SIG-M5 (cell line): ENCODE measurements around the gene C1QL4.
"Not testable (repeated sequence)": the region's sequence is repeated elsewhere in the genome, so short reads cannot be mapped to it uniquely, and the experiment has no call there.

Experiments
- DNase-seq: peaks from one replicate; lab custom pipeline; 2025; lab: John Stamatoyannopoulos, UW

Gene C1QL4

DNA sequence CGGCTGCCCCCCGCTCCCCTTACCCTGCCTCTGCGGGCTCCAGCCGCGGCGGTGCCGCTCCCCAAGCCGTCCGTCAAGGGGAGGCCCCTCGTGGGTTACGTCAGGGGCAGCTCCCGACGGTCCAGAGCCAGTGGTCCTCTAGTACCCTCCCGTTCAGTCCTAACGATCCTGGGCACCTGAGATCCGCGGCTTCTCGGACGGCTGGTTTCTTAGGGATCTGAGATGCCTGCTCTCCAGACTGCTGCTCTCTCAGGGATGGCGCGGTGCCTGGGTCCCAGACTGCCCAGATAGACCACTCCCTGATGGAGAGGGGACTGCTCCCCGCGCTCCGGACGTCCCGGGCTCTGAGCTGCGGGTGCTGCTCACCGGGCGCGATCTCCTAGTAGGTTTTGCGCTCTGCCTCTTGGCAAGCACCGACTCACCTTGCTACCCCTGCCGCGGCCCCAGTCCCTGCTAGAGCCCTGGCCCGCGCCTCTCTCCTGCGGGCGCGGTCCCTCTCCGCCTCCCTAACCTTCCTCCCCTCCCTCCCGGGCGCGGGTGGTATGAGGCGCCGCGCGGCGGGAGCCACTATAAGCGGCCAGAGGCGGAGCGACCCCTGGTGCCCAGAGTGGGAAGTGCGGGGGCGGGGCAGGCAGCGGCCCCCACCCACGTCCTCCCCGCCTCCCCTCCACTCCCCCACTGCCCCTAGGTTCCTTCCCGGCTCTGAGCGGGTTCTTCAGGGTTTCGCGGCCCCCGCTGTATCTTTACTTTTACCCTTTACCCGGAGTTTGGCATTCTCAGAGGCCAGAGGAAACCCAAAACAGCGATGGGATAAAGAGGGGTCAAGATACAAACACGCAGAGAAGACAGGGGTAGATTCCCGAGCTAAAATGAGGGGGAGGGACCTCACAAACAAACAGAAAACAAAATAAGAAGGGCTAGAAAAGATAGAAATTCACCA is at the start of gene C1QL4:
C1QL4 (minus strand) TSS at position 544 of the 940 bp plus-strand sequence. CDS start 711 bp downstream, outside the sequence.
- no peak for DNase-seq

DNA sequence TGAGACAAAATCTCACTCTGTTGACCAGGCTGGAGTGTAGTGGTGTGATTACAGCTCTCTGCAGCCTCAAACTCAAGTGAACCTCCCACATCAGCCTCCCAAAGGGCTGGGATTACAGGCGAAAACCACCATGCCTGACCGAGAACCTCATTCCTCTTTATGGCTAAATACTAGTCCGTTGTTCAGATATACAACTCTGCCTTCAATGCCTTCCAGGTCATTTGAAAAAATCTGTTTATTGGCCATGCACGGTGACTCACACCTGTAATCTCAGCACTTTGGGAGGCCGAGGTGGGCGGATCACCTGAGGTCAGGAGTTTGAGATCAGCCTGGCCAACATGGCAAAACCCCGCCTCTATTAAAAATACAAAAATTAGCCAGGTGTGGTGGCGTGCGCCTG is 43.2 kb upstream of the C1QL4 start:
- DNase-seq = not testable (repeated sequence)

DNA sequence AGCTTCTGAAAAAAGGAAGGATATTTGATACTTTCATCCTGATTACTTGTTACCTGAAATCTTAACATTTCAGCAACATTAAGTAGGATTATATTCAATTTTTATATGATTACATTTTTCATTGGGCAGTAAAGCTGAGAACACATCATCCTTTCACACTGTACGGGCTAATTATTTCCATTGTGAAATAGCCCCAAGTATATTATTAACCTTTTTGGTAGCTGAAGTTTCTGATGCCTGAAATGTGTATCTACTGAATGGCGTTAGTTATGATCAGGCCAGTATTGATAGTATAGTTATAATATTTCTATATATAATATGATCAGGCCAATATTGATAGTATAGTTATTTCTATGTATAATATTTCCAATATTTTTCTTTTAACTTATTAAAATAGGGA is 40.4 kb upstream of the C1QL4 start:
- no peak for DNase-seq

DNA sequence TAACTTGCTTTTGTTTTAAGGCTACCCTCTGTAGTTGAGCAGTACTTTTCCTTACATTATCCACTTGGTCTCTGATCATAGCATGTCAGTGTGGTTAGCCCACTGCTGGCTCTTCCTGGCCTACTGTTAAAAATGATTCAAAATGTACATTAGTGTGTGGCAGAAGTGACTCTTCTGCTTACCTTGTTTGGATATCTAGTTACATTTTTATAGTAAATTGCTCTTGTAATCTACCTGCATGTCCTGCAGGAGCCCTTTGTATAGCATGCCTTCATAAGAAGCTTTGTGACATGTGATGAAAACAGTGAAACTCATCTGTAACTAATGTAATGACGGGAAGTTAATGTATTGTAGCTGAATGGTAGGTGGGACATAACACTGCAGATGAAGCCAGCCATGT is 38.4 kb upstream of the C1QL4 start:
- DNase-seq = no peak

DNA sequence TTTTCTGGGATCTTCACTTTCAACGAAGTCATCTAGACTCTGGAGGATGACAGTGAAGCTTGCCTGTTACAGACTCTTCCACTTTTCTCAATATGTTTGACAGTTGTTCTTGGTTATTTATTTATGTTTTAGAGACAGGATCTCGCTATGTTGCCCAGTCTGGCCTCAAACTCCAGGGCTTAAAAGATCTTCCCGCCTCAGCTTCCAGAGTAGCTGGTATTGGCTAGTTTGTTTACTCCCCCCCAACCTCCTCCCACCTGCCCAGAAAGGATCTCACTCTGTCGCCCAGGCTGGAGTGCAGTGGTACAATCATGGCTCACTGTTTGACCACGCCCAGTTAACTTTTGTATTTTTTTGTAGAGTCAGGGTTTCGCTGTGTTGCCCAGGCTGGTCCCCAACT is 33.6 kb upstream of the C1QL4 start:
- no peak for DNase-seq

GRCh38 chr12:49369411-49370145 is 32.6 kb upstream of the C1QL4 start:
- no peak for DNase-seq

DNA sequence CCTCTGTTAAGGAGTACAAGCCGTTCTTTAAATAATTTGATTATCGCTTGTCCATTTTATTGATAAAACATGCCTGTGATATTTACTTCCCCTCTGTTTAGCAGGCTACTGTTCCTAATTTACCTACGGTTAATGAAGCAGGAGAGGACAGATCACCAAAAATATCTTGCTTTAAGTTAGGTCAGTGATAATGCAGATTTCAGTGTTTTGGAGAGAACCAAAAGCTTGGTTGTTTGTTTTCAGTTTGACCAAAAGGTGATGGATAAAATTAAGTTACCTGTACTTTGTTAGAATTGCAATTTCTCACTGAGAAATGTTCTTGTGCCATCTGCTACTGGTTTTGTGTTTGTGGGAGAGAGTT is 31.2 kb upstream of the C1QL4 start:
- DNase-seq = no peak

DNA sequence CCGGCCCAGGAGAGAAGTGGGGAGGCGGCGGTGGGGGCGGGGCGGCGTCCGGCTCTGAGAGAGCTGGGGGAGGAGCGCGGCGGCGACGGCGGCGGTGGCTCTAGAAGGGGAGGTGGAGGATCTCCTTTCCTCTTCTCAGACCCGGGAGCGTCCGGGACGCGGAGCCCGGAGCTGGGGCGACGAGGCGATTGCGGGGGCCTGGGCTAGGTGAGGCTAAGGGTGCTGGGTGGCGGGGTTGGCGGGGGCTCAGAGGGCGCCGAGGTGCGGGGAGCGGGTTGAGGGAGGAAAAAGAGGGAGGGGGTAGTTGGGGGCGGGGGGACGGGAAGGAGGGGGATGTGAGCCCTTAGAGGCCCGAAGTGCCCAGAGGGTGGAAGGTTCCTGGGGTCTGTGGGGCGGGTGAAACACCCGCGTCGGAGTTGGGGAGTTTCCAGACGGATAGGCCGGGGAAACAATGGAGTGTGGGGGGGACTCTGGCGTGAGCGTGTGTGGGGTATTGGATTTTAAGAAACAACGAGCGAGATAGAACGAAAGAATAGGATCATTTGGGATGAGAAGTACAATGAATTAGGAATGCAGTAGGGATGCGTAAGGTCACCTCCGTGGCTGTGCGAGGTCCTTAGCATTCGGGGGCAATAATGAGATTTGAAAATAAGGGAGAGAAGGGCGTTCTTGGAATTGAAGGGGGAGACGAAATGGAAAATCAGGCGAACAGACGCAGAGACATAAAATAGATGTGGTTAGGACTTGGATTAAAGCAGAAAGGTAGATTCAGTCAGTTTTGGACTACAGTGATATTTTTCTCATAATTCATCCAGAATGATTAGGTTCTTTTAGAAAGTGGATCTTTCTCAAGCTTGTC is 30.6 kb upstream of the C1QL4 start, which contains the start of gene SPATS2:
SPATS2 (plus strand) TSS at position 82 of the 859 bp plus-strand sequence. CDS start 93,551 bp downstream, outside the sequence.
- DNase-seq = no peak

DNA sequence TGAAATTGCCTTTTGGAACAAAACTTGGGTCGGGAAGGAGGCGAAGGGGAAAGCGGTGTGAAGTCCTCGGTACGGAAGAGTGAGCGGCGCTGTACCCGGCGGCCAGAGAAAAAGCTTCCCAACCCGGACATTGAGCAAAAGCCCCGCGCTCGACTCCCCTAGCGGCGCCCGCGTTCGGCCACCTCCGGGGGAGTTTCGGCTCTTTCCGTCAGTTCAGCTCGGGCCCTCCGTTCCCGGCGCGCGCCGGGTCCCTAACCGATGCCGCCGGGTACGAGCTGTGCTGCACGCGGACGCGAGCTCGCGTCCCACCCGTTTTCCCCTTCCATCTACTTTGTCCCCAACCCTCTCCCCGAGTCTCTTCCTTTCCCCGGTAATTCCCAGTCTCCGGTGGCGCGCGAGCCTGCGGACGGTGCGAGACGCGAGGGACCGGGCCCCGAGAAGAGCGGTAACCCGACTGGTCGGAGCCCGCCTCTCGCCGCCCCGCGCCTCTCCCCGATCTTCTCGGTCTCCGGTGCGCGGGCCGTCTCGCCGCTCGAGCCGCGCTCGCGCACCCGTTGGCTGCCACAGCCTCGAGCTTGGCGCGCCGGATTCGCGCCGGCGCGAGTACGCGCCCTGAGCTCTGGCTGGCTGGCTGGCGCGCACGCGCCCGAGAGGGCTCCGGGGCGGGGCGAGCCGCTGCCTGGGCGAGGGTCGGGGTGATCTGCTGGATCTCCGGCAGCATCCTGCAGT is 29.8 kb upstream of the C1QL4 start:
- peak; percentile 23 for DNase-seq

DNA sequence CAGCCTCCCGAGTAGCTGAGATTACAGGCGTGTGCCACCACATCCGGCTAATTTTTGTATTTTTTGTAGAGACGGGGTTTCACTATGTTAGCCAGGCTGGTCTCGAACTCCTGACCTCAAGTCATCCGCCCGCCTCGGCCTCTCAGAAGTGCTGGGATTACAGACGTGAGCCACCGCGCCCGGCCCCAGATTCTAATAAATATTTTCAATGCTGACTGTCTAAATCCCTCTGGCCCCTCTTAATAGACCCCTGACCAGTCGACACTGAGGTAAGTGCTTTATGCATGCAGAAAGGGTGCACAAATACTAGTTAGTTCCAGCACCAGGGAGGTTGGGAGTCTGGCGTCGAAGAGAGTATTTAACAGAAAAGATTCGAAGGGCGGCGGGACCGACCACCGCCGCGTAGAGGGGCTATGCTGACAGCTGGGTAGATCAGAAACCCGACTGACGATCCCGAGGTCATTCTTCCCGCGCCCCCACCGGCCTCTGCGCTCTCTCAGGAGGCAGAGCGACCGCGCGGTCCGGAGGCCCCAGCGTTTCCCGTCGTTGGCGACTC is 29.2 kb upstream of the C1QL4 start:
- DNase-seq = no peak

- DNase-seq = no peak
Observed at GRCh38 chr12:49365542-49365941, 28.6 kb upstream of the C1QL4 start.

- no peak for DNase-seq
Observed at GRCh38 chr12:49364989-49365388, 28.0 kb upstream of the C1QL4 start.

DNA sequence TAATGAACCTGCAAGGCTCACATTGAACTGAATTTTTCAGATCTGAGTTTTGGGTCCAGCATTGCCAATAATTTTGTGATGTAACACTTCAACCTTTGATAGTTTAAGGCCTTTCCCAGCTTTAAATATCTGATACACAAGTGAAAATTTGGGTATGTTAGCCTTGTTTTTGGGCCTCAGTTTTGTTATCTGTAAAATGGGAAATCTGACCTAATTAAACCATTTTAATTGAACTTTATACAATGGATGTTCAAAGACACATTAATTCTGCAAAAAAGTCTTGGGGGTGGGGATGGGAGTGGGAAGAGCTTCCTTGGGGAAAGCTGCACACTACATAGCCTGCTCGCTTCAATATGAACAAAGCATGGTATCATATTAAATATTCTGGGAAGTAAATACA is 25.1 kb upstream of the C1QL4 start:
- DNase-seq = no peak

DNA sequence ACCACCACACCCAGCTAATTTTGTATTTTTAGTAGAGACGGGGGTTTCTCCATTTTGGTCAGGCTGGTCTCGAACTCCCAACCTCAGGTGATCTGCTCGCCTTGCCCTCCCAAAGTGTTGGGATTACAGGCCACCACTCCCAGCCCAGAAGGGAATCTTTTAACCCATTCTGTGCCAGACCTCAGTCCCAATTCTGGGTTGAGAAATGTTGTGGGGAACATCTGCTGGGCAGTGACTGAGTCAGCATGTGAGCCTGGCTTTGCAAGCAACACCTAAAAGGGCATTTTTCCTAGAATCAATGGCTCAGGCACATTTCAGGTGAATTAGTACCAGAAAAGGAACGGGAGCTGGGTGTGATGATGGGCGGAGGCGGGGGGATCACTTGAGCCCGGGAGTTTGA is 22.7 kb upstream of the C1QL4 start:
- DNase-seq = no peak

GRCh38 chr12:49358483-49359141 is 21.6 kb upstream of the C1QL4 start:
- DNase-seq = peak; percentile 18

- DNase-seq = no peak
Observed at GRCh38 chr12:49357103-49357678, 20.2 kb upstream of the C1QL4 start.

DNA sequence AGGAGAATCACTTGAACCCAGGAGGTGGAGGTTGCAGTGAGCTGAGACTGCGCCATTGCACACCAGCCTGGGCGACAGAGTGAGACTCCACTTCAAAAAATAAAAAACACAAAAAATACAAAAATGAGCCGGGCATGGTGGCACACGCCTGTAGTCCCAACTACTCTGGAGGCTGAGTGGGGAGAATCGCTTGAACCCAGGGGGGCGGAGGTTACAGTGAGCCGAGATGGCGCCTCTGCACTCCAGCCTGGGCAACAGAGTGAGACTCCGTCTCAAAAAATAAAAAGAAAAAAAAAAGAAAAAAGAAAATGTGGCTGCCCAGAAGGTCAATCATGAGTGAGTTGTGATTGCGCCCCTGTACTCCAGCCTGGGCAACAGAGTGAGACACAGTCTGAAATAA is 18.9 kb upstream of the C1QL4 start:
- no peak for DNase-seq

DNA sequence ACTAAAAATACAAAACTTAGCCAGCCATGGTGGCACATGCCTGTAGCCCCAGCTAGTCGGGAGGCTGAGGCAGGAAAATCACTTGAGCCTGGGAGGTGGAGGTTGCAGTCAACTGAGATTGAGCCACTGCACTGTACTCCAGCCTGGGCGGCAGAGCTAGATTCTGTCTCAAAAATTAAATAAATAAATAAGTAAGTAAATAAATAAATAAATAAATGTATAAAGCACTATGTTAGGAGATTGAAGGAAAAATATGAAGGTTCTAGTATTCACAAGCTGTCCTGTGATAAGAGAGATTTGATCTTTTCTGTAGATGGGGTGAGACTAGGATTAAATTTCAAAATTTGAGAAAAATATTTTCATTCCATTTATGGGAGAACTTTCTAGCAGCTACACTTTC is 15.4 kb upstream of the C1QL4 start:
- DNase-seq = no peak

- DNase-seq = no peak
Observed at GRCh38 chr12:49349266-49349665, 12.3 kb upstream of the C1QL4 start.

DNA sequence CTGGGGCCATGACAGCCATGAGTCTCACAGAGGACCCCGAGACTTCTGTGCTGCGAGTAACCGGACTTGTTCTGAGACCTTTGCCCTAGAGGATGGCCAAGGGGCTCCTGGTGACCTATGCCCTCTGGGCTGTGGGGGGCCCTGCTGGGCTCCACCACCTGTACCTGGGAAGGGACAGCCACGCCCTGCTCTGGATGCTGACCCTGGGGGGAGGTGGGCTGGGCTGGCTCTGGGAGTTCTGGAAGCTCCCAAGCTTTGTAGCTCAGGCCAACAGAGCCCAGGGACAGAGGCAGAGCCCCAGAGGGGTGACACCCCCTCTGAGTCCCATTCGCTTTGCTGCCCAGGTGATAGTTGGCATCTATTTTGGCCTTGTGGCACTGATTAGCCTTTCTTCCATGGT is 11.8 kb upstream of the C1QL4 start:
- no peak for DNase-seq
